ENCODE results near the gene RDH14. TPM values are rescaled to one million over a fixed set of nuclear protein-coding genes. Genes with fewer than 3 reads are reported as not detected.

Gene RDH14
- total and polyA plus RNA-seq, 10 of the 15 experiments (the other 5 are each of a cell fraction or from before 2014, with no cell fraction given): 15.5 to 33.4 (median 22.8) TPM

- Histone ChIP-seq H3K79me2 (ENCODE audit: control insufficient read depth, insufficient read depth, low read length) (no peaks in the 10 kb centered on the region), H3K4me2 (ENCODE audit: control insufficient read depth, insufficient read depth) (no peak overlapping the region), H3K27me3 (replicated peaks in 1 of 2; ENCODE audit: control insufficient read depth in 2 of 2, insufficient read depth in 2 of 2, low read length in 1 of 2) (no peaks in the 10 kb centered on the region), H3K4me1 (ENCODE audit: control insufficient read depth, insufficient read depth, low read length) (no peaks in the 10 kb centered on the region), H4K20me1 (ENCODE audit: control insufficient read depth, insufficient read depth) (no peaks in the 10 kb centered on the region), H3K27ac (ENCODE audit: control insufficient read depth, insufficient read depth) (no peak overlapping the region), H3K36me3 (ENCODE audit: control insufficient read depth in 2 of 2, insufficient read depth in 2 of 2, low read length in 1 of 2) (no peaks in the 10 kb centered on the region), H3K9me3 (replicated peaks; ENCODE audit: control insufficient read depth, insufficient read depth, low read length) (no peaks in the 10 kb centered on the region), H3K9ac (ENCODE audit: control insufficient read depth, insufficient read depth, low read length) (no peak overlapping the region), H3K4me3 (no peak overlapping the region), H2AFZ (ENCODE audit: control insufficient read depth, low read depth, low read length) (no peak overlapping the region)
- DNase-seq (ENCODE audit: low read depth, low spot score) (no peak), ATAC-seq (no peak), FAIRE-seq (no peak)
- ChIA-PET CTCF (no interaction called here), RAD21 (ENCODE audit: unreplicated experiment) (no interaction called here), POLR2A (no interaction called here), SMC1A (ENCODE audit: uncharacterized antibody, unreplicated experiment) (interaction anchor here (0.6 kb wide), 1 partner anchor 1532 kb away, joined by 3 read pairs; no protein-coding TSS in a partner anchor)
- no TSS peak for BruUV-seq (replicated peaks)
- intact Hi-C loops (cut with micrococcal nuclease; ENCODE audit: unreplicated experiment) (loop anchor here (10.0 kb wide), 1 partner anchor 804 kb away; no protein-coding TSS in a partner anchor), in situ Hi-C loops (cut with MboI) (no loop called here)
- WGBS (ENCODE audit: insufficient coverage, insufficient replicate concordance, low lambda C conversion rate, missing lambda C conversion rate): 91% methylated on average over 2 of the region's 2 CpGs
- no peak for TF ChIP-seq SUZ12 (IDR thresholded peaks at IDR 0.05; ENCODE audit: unreplicated experiment)
- TF ChIP-seq RELA (IDR thresholded peaks at IDR 0.05; ENCODE audit: borderline replicate concordance, partially characterized antibody): no peak
- no peak for TF ChIP-seq PAX5 (IDR thresholded peaks at IDR 0.05; ENCODE audit: borderline replicate concordance, low read depth, low read length)
- no peak for TF ChIP-seq NKRF (conservative IDR thresholded peaks at IDR 0.05)
- TF ChIP-seq JUND (IDR thresholded peaks at IDR 0.05; ENCODE audit: low read depth, low read length): no peak
- TF ChIP-seq CBX3 (IDR thresholded peaks at IDR 0.05; ENCODE audit: borderline replicate concordance, low read depth): no peak
- TF ChIP-seq POU2F2 (IDR thresholded peaks at IDR 0.05; ENCODE audit: borderline replicate concordance, low read depth, low read length): no peak
- TF ChIP-seq BHLHE40 (IDR thresholded peaks at IDR 0.05; ENCODE audit: borderline replicate concordance in 1 of 2, low read depth in 2 of 2, low read length in 1 of 2): no peak
- no peak for TF ChIP-seq SIN3A (IDR thresholded peaks at IDR 0.05; ENCODE audit: low read depth, low read length)
- TF ChIP-seq CHD1 (IDR thresholded peaks at IDR 0.05; ENCODE audit: low read depth, low read length): no peak
- no peak for TF ChIP-seq LARP7 (IDR thresholded peaks at IDR 0.05)
- TF ChIP-seq BACH1 (IDR thresholded peaks at IDR 0.05; ENCODE audit: borderline replicate concordance): no peak
- TF ChIP-seq ETV6 (conservative IDR thresholded peaks at IDR 0.05 in 1 of 2, IDR thresholded peaks at IDR 0.05 in 1 of 2; ENCODE audit: borderline replicate concordance in 1 of 2, low read depth in 1 of 2): no peak
- no peak for TF ChIP-seq ZNF207 (IDR thresholded peaks at IDR 0.05; ENCODE audit: borderline replicate concordance)
- TF ChIP-seq PML (IDR thresholded peaks at IDR 0.05; ENCODE audit: low read length): no peak
- no peak for TF ChIP-seq CEBPB (IDR thresholded peaks at IDR 0.05; ENCODE audit: borderline replicate concordance in 1 of 2, low read depth in 2 of 2, low read length in 2 of 2)
These were observed 19.6 kb downstream of the RDH14 start for GRCh38 chr2:18540872-18541271.
